GM12872 (cell line): ENCODE results near the gene FPR1.

Source experiments
- TF ChIP-seq, protein P1 (sequence below): IDR thresholded peaks from 3 replicates; pipeline ENCODE4 v1.5.1; 2011; ENCODE audit warnings: low read depth, mild to moderate bottlenecking, low read length, moderate library complexity; ENCODE audit not compliant: insufficient read depth

The FPR1 gene

DNA sequence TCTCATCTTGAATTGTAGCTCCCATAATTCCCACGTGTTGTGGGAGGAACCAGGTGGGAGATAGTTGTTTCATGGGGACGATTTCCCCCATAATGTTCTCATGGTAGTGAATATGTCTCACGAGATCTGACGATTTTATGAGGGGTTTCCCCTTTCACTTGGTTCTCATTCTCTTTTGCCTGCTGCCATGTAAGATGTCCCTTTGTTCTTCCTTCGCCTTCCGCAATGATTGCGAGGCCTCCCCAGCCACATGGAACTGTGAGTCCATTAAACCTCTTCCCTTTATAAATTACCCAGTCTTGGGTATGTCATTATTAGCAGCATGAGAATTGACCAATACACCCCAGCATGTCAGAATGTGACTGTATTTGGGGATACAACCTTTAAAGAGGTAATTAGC is 3.9 kb upstream of the FPR1 start:
- TF ChIP-seq, protein P1, sequence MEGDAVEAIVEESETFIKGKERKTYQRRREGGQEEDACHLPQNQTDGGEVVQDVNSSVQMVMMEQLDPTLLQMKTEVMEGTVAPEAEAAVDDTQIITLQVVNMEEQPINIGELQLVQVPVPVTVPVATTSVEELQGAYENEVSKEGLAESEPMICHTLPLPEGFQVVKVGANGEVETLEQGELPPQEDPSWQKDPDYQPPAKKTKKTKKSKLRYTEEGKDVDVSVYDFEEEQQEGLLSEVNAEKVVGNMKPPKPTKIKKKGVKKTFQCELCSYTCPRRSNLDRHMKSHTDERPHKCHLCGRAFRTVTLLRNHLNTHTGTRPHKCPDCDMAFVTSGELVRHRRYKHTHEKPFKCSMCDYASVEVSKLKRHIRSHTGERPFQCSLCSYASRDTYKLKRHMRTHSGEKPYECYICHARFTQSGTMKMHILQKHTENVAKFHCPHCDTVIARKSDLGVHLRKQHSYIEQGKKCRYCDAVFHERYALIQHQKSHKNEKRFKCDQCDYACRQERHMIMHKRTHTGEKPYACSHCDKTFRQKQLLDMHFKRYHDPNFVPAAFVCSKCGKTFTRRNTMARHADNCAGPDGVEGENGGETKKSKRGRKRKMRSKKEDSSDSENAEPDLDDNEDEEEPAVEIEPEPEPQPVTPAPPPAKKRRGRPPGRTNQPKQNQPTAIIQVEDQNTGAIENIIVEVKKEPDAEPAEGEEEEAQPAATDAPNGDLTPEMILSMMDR, result no peak

DNA sequence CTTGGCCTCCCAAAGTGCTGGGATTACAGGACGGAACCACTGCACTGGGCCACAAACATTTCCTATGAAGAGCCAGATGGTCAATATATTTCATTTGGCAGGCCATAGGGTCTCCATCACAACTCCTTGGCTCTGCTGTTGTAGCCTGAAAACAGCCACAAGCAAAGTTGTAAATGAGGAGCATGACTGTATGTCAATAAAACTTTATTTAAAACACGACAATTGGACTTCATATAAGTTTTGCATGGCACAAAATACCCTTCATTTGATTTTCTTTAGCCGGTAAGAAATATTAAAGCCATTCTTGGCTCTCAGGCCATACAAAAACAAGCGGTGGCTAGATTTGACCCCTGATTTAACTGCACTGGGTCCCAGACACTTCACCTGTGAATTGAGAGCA is 3.1 kb upstream of the FPR1 start:
- TF ChIP-seq, protein P1, result no peak

DNA sequence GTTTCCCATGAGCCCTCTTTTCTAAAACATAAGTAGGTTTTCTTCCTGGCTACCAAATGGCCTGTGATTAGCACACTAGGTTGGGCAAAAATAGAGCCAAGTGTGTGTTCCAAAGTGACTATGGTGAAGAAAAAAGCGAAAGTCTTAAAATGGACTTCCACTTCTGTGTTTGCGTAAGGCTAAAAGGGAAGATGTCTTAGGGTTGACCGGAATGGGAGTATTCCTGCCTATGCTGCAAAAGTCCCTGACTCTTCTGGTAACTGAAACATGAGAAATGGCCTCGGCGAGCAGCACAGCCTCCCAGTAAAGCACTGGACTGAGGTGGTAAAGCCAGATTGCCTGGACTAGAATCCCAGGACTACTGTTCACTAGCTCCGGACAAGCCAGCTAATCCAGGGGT is 2.4 kb upstream of the FPR1 start:
- TF ChIP-seq, protein P1, result no peak

DNA sequence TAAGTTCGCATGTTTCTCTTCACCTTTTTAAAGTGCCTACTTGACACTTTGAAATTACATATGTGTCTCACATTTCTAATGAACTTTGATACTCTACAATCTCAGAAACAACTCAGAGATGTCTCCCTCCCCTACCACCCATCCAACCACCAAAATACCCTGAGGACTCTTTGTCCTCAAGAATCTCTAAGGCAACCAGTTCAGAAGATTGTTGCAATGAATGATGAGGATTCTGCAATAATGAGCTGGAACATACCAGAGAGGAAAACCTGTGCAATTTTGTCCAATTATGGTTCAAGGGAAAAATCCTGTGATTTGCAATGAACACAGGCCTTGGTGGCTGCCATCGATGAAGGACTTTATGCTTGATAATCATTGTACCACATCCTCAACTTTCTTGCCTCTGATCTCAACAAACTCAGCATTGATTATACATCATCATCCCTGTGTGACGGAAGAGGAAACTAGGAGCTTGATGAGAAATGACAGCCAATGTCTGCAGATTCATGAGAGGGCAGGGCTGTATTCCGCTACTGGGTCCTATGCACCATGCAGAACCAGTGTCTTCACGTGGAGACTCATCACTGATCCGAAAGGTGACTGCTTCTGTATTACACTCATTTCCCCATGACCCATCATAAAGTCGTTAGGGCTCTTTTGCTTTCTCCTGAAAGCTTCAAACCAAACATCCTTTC is 1.1 kb downstream of the FPR1 start:
- TF ChIP-seq, protein P1, result no peak

DNA sequence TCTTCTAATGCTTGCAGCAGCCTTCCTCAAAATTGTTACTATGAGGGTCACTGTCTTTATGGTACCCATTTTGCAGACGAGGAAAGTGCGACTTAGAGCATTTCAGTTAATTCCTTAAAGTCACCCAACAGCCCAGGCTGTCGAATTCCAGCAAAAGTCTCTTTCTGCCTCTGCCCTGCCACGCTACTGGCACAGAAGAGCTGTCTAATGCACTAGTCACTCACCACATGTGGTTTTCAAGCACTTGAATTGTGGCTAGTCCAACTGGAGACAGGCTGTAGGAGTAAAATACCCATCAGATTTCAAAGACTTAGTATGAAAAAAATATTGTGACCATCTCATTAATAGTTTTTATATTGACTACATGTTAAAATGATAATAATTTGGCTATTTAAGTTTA is 1.7 kb downstream of the FPR1 start:
- TF ChIP-seq, protein P1, result no peak

DNA sequence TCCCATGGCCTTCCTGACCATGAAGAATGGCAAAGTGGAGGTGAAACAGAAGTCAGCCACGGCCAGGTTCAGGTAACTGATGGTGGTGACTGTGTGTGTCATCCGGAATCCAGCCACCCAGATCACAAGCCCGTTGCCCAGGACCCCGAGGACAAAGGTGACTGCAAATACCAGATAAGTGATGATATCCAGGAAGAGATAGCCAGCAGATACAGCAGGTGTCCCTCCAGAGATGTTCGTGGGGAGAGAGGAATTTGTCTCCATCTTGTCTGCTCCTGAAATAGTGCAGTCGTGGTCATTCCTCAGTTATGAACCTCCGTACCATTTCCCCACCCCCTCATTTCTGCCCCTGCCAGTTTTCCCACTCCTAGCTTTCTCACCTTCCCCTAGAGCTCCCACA is 4.9 kb downstream of the FPR1 start:
- TF ChIP-seq, protein P1, result no peak

DNA sequence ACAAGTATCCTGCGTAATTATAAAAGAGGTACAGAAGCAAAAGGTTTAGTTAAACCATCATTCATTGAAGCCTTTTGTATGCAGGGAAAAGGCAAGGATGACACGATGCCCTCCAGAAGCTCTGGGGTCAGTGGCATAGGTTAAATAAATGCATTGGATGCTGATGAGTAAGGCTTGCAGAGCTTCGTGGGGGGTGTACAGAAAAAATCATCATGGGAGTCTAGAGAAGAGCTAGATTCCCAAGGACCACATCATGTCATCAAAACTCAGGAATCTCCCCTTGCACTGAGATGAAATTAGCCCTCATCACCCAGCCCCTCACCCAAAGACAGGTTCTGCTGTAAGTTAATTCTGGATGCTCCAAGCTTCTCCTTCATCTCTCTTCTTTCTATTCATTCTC is 8.3 kb downstream of the FPR1 start:
- TF ChIP-seq, protein P1, result no peak
